Activated CD4-positive, alpha-beta T cell treated with anti-CD3 and anti-CD28 coated beads, Interleukin-2, amount 10 ng/mL, durations not matched to agents 24 days and 14 days (primary cell): ENCODE results near the gene CD180. TPM values are rescaled to one million over a fixed set of nuclear protein-coding genes. Genes with fewer than 3 reads are reported as not detected.
"Not testable (repeated sequence)": the region's sequence is repeated elsewhere in the genome, so short reads cannot be mapped to it uniquely, and the experiment has no call there.

Experiments
- DNase-seq: peaks from one replicate; pipeline ENCODE4 v3.0.0; 2022
- H3K27ac Mint-ChIP-seq: one replicate; pipeline ENCODE4 v1.8.0; 2022; ENCODE audit warnings: mild to moderate bottlenecking, mixed read lengths
- H3K27me3 Mint-ChIP-seq: one replicate; pipeline ENCODE4 v1.8.0; 2022; ENCODE audit warnings: mixed read lengths
- H3K36me3 Mint-ChIP-seq: one replicate; pipeline ENCODE4 v1.8.0; 2022; ENCODE audit warnings: low read depth, mild to moderate bottlenecking, mixed read lengths
- H3K4me1 Mint-ChIP-seq: one replicate; pipeline ENCODE4 v1.8.0; 2021; ENCODE audit warnings: mixed read lengths
- H3K4me3 Mint-ChIP-seq: one replicate; pipeline ENCODE4 v1.8.0; 2022; ENCODE audit warnings: mild to moderate bottlenecking, moderate library complexity, mixed read lengths
- H3K9me3 Mint-ChIP-seq: one replicate; pipeline ENCODE4 v1.8.0; 2021; ENCODE audit warnings: mixed read lengths
- intact Hi-C: fragments of 100-400 bp; cut with micrococcal nuclease; formaldehyde crosslinking; loops from one replicate; pipeline ENCODE4 v1.15.1; 2023
- total RNA-seq: library from RNA; stranded (reverse); gene quantifications from 2 replicates; pipeline ENCODE4 v1.2.3, GENCODE V29; 2022

The CD180 gene
- total RNA-seq, 1 donor from 2014 or later = 0.47 TPM

DNA sequence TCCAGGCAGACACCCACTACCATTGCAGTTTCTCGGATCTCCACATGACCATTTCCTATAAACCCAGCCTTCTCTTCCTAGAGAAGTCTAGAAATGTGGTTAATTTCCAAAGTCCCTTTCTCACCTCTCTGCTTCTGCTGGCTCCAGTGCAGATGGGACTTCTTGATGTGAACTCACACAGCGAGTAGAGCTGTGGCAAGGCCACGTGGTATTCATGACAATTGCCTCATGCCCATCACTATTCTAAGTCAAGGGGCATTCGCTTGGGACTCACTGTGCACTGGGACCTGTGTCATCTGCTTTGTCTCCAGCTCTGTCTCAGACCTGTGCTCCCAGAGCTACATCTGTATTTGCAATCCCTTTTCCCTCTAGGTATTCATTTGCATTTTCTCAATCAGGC, 6.2 kb downstream of the CD180 start:
- H3K9me3 Mint-ChIP-seq = peaks cover 4% of the 10 kb centered on the region
- H3K4me3 Mint-ChIP-seq = no peak overlapping the region
- peaks cover 17% of the 10 kb centered on the region for H3K36me3 Mint-ChIP-seq
- intact Hi-C loops = no loop called here
- no peaks in the 10 kb centered on the region for H3K27me3 Mint-ChIP-seq
- no peak overlapping the region for H3K27ac Mint-ChIP-seq
- no peak for DNase-seq
- H3K4me1 Mint-ChIP-seq = peaks cover 47% of the 10 kb centered on the region

DNA sequence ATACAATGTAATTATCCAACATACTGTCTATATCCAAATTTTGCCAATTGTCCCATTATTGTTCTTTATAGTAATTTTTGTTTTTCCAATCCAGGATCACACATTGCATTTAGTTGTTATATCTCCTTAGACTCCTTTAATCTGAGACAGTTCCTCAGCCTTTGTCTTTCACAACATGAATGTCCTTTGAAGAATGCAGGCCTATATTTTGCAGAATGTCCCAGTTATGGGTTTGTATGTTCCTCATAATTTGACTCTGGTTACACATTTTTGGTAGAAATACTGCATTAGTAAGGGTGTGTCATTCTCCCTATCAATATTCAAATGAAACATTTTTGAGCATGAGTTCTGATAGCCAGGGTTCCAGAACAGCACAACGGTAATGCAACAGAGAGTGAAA, 6.7 kb downstream of the CD180 start:
- peaks cover 8% of the 10 kb centered on the region for H3K9me3 Mint-ChIP-seq
- no peak for DNase-seq
- peaks cover 21% of the 10 kb centered on the region for H3K36me3 Mint-ChIP-seq
- intact Hi-C loops = no loop called here
- H3K27me3 Mint-ChIP-seq = no peaks in the 10 kb centered on the region
- H3K27ac Mint-ChIP-seq = no peak overlapping the region
- peaks cover 50% of the 10 kb centered on the region for H3K4me1 Mint-ChIP-seq
- H3K4me3 Mint-ChIP-seq = no peak overlapping the region

DNA sequence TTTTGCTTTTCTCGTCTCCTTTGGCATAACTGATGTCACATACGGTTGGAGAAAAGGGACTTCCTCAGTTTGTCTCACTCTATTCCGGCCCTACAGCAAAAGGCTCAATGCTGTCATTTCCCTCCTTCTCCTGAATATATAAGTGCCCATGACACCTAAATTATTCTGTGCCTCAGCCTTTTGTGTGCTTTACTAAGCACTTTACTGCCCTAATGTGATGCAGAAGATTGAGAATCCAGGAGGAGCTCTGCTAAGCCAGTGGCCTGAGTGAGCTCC, 7.6 kb downstream of the CD180 start:
- peak overlapping the region; percentile 34 for H3K27ac Mint-ChIP-seq
- peaks cover 9% of the 10 kb centered on the region for H3K9me3 Mint-ChIP-seq
- H3K4me3 Mint-ChIP-seq = no peak overlapping the region
- no peaks in the 10 kb centered on the region for H3K27me3 Mint-ChIP-seq
- H3K4me1 Mint-ChIP-seq = peaks cover 50% of the 10 kb centered on the region
- no peak for DNase-seq
- H3K36me3 Mint-ChIP-seq = peaks cover 19% of the 10 kb centered on the region
- intact Hi-C loops = no loop called here

DNA sequence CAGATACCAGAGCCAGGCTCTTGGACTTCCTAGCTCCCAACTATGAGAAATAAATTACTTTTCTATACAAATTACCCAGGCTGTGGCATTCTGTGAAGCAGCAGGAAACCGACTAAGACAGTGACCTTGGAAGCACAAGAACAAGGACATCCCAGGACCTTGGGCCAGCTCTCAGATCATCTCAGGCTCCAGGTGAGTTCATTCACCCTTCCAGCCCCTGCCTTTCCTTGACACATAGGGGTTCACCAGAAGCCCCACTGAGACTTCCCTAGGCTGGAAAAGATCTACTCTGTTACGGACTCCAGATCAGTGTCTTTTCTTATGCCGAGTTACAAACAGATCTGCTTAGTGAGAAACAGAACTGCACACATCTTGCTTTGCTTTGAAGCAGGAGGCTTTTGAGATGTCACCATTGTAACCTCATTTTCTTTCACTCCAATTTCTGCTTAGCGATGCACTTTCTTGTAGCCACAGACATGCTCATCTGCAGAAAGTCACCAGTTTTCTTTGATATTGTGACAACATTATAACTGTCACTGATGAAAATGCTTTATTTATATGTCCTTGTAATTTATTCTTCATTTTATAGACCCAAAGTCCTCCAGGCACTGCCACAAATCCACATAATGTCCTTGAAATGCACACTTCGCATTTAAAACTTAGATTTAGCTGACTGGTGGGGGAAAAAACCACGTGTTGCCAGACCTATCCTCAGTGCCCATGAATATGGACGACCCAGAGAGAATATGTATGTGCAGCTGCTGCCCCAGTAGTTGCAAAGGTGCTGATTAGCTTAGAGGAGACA, 8.1 kb downstream of the CD180 start:
- H3K27ac Mint-ChIP-seq = peak overlapping the region; percentile 83
- peaks cover 12% of the 10 kb centered on the region for H3K9me3 Mint-ChIP-seq
- intact Hi-C loops = no loop called here
- H3K27me3 Mint-ChIP-seq = no peaks in the 10 kb centered on the region
- peaks cover 49% of the 10 kb centered on the region for H3K4me1 Mint-ChIP-seq
- peak; percentile 66 for DNase-seq
- peak overlapping the region; percentile 42 for H3K4me3 Mint-ChIP-seq
- H3K36me3 Mint-ChIP-seq = peaks cover 19% of the 10 kb centered on the region

DNA sequence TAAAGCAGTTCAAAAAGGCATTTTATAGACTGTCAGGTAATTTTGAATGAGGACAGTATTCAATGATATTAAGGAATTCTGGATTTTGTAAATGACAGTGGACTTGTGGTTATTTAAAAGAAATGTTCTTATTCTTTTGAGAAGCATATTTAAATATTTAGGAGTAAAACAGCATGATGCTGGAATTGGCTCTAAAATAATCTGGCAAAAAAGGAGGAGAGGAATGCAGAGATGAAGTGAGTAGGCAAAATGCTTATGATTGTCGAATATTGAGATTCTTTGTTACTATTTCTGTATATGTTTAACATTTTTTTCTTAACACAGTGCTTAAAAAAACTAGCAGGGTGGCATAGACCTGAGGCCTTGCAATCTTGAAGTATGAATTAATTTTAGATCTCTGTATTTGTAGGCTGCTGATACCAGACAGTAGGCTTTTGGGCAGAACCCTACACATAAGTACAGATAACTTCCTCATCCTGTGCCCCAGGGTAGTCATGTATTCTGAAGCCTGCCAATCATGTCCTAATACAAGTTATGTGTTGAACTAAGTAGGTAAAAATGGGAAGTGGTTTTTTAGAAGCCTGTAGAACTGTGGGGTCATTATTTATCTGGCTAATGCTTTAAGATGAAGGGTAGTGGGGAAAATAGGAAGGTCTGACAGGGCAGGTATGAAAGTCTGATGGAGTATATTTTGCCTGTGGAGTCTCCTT, 9.4 kb downstream of the CD180 start:
- DNase-seq = no peak
- peaks cover 56% of the 10 kb centered on the region for H3K4me1 Mint-ChIP-seq
- H3K9me3 Mint-ChIP-seq = peaks cover 19% of the 10 kb centered on the region
- no peaks in the 10 kb centered on the region for H3K27me3 Mint-ChIP-seq
- intact Hi-C loops = loop anchor here (2.0 kb wide), 2 partner anchors 16 to 20 kb away; no protein-coding TSS in a partner anchor
- peaks cover 13% of the 10 kb centered on the region for H3K36me3 Mint-ChIP-seq
- H3K4me3 Mint-ChIP-seq = peak overlapping the region; percentile 4
- H3K27ac Mint-ChIP-seq = peak overlapping the region; percentile 51

DNA sequence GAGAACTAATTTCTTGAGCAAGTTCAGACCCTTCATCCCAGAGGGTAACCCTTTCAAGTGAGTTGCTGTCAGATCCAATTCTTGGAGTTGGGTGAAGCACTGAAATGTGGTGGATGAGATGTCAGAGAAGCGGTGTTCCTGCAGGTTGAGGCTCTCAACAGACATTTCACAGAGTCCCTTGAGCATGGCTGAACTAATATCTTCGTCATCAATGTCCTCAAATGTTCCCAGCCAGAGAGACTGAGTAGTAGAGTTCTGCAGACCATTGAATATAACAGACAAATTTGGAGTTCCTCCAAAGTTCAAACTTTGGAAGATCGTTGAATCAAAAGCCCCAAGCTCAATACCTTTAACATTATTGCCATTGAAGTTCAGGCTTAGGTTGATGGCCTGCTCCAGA, 12.7 kb downstream of the CD180 start:
- Mint-ChIP-seq H3K36me3 (peaks cover 13% of the 10 kb centered on the region), H3K4me1 (peaks cover 59% of the 10 kb centered on the region), H3K27me3 (no peaks in the 10 kb centered on the region), H3K9me3 (peaks cover 18% of the 10 kb centered on the region), H3K4me3 (no peak overlapping the region), H3K27ac (no peak overlapping the region)
- DNase-seq = no peak
- intact Hi-C loops = no loop called here

DNA sequence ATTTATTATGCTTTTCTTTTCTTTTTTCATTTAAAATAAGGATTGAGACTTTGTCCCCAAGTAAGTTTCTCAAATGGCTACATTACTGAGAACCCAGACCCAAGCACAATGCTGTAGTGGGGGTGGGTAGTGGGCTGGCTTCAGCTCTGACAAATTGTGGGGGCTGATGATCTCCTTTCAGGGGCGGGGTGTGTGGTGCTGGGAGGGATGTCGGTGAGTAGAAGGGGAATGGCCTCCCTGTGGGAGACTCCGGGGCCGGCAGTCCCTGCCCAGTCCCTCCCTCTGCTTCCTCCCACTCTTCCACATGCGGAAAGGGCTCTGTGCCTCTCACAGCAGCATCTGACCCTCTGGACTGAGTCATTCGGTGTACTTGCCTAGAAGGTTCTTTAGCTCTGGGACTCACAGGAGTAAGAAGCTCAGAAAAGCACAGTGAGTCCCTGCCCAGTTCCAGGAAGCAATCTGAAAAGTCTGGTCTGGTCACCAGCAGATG, 14.3 kb downstream of the CD180 start:
- Mint-ChIP-seq H3K27me3 (no peaks in the 10 kb centered on the region), H3K9me3 (peaks cover 29% of the 10 kb centered on the region), H3K4me3 (peak overlapping the region; percentile 62), H3K27ac (peak overlapping the region; percentile 88), H3K36me3 (peaks cover 21% of the 10 kb centered on the region), H3K4me1 (peaks cover 51% of the 10 kb centered on the region)
- intact Hi-C loops = no loop called here
- DNase-seq = peak; percentile 68

DNA sequence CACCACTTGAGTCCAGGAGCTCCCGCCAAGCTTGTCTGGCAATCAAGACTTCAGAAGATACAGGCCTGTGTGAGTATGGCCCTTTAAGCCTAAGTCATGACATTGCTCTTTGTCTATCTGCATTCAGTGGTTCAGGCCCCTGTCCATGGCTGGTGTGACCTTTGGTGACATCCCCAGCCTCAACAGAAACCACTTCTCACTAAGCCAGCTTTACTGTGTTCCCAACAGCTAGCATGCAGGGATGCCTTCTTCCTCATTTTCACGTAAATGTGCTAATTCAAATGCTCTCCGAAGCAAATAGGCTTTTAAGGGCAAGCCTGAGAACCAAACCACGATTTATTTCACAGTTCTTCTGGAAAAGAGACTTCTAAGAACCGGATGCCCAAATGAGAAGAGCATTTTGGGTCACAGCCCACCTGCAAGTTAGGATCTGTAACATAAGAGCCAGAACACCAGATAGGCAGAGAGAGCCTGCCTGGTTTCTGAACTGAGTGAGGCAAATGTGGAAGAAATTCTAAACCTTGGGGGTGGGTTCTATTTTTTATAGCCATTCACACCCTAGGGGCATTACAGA, 14.9 kb downstream of the CD180 start:
- Mint-ChIP-seq H3K4me1 (peaks cover 50% of the 10 kb centered on the region), H3K36me3 (peaks cover 26% of the 10 kb centered on the region), H3K4me3 (peak overlapping the region; percentile 49), H3K27me3 (no peaks in the 10 kb centered on the region), H3K9me3 (peaks cover 34% of the 10 kb centered on the region), H3K27ac (peak overlapping the region; percentile 89)
- DNase-seq = peak; percentile 77
- intact Hi-C loops = no loop called here

DNA sequence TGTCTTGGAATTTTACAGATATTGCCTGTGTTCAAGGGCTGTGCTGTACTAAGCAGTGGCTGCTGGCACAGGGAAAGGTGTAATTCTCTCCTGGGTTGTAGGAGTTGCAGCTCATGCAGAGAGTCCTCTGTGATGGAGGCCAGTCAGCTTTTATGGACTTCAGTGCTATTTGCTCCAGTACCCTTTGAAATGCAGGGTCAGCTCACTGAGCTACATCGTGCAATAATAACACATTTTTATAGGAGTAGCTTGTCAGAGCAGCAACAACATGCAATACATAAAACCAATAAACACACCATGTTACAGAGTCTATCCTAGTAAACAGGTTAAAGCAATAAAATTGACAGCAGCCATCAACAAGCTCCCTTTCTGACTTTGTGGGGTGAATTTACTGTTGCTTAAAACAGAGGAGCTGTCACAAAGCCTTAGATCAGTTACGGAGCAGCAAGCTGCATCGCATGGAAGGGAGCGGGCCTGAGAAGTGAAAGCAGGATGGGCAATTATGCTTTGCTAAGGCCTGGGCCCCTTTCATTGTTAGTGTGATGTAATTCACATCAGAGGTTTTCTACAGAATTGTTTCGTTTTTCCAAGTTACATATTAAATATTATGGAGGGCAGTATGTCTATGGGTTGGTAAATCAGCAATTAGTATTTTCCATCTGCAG, 16.8 kb downstream of the CD180 start:
- intact Hi-C loops = no loop called here
- H3K27ac Mint-ChIP-seq = peak overlapping the region; percentile 81
- peaks cover 38% of the 10 kb centered on the region for H3K36me3 Mint-ChIP-seq
- peaks cover 40% of the 10 kb centered on the region for H3K4me1 Mint-ChIP-seq
- no peaks in the 10 kb centered on the region for H3K27me3 Mint-ChIP-seq
- DNase-seq = no peak
- H3K4me3 Mint-ChIP-seq = no peak overlapping the region
- peaks cover 43% of the 10 kb centered on the region for H3K9me3 Mint-ChIP-seq

DNA sequence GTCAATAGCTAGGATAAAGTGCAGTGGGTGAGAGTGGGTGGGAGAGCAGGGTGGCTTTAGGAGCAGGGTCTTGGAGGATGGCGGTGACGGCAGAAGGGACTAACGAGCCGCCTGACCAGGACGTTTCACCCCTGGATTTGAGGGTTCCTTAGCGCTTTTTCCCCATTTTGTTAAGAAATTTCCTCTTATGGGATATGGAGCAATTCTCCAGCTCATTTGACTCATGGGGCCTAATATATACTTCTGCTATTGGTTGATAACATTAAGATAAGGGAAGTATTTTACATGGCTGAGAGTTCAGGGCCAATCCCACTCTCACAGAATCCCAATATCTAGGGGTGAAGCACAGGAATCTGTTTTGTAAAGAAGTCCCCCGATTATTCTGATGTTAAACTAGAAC, 17.6 kb downstream of the CD180 start:
- Mint-ChIP-seq H3K9me3 (peaks cover 42% of the 10 kb centered on the region), H3K4me3 (no peak overlapping the region), H3K36me3 (peaks cover 41% of the 10 kb centered on the region), H3K27me3 (no peaks in the 10 kb centered on the region), H3K4me1 (peaks cover 40% of the 10 kb centered on the region), H3K27ac (no peak overlapping the region)
- no peak for DNase-seq
- intact Hi-C loops = no loop called here

DNA sequence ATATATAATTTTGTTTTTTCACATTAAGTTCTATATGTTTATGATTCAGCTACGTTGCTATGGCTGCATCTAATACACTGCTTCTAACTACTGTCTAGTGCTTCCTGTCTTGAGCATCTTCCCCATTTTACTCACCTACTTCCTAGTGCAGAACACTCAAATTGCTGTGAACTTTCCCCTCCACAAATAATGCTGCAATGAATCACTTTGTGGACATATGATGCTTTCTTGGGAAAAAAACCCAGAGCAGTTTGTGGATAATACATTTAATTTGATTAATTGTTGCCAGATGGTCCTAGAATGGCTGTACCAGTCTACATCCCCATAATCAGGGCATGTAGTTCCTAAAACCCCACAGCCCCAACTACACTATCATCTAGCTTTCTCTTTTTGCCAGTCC, 18.5 kb downstream of the CD180 start:
- Mint-ChIP-seq H3K27ac (no peak overlapping the region), H3K4me3 (no peak overlapping the region), H3K36me3 (peaks cover 39% of the 10 kb centered on the region), H3K4me1 (peaks cover 38% of the 10 kb centered on the region), H3K27me3 (no peaks in the 10 kb centered on the region), H3K9me3 (peaks cover 37% of the 10 kb centered on the region)
- DNase-seq = no peak
- intact Hi-C loops = no loop called here

DNA sequence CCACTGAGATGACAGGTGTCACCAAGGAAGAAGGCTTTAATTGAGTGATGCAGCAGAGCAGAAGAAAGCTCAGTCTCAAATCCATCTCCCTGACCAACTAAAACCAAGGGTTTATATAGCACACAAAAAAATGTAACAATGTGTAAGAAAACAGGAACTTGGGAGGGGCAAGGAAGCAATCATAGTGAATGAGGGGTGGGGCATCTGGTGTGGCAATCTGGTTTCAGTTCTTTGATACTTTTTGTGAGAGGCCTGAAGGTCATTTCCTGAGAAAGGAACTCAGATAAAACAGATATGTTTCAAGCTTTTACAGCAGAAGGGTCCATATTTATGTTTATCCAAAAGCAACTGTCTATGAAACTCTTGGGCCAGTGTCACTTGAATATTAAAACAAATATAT, 19.7 kb downstream of the CD180 start:
- H3K36me3 Mint-ChIP-seq = peaks cover 41% of the 10 kb centered on the region
- intact Hi-C loops = no loop called here

DNA sequence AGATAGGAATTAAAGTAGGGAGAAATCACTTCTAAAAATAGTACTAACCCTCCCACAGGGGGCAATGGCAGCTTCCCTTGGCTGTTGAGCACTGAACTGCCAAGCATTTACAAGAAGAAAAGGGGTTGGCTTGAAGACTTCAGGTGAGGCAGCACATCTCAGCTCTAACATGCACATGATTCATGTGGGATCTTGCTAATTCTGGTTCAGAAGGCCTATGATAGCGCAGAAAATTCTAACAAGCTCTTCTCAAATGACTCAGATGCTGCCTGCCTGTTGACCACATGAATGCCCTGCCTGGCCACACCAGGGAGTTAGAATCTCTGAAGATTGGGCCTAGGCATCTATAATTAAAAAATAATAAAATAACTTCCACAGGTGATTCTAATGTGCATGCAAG, 22.6 kb downstream of the CD180 start:
- intact Hi-C loops = no loop called here
- H3K27ac Mint-ChIP-seq = no peak overlapping the region
- DNase-seq = no peak
- H3K9me3 Mint-ChIP-seq = peaks cover 30% of the 10 kb centered on the region
- no peak overlapping the region for H3K4me3 Mint-ChIP-seq
- H3K4me1 Mint-ChIP-seq = peaks cover 13% of the 10 kb centered on the region
- peaks cover 35% of the 10 kb centered on the region for H3K36me3 Mint-ChIP-seq
- no peaks in the 10 kb centered on the region for H3K27me3 Mint-ChIP-seq

More for the DNA sequence above, 19.7 kb downstream of the CD180 start:
- Mint-ChIP-seq H3K9me3 (peaks cover 33% of the 10 kb centered on the region), H3K27ac (no peak overlapping the region), H3K4me1 (peaks cover 27% of the 10 kb centered on the region), H3K4me3 (no peak overlapping the region), H3K27me3 (no peaks in the 10 kb centered on the region)
- no peak for DNase-seq

DNA sequence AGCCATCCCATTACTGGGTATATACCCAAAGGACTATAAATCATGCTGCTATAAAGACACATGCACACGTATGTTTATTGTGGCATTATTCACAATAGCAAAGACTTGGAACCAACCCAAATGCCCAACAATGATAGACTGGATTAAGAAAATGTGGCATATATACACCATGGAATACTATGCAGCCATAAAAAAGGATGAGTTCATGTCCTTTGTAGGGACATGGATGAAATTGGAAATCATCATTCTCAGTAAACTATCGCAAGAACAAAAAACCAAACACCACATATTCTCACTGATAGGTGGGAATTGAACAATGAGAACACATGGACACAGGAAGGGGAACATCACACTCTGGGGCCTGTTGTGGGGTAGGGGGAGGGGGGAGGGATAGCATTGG, 23.2 kb downstream of the CD180 start:
- H3K4me3 Mint-ChIP-seq = not testable (repeated sequence)

More for the DNA sequence above, 23.2 kb downstream of the CD180 start:
- intact Hi-C loops, H3K27ac Mint-ChIP-seq, DNase-seq, H3K27me3 Mint-ChIP-seq: not testable (repeated sequence)
- H3K36me3 Mint-ChIP-seq = peaks cover 32% of the 10 kb centered on the region
- H3K4me1 Mint-ChIP-seq = peaks cover 14% of the 10 kb centered on the region
- peaks cover 27% of the 10 kb centered on the region for H3K9me3 Mint-ChIP-seq
